GM23248 (cell line): ENCODE measurements around the gene MCFD2.

ENCODE experiments used
- EZH2 ChIP-seq: fragments of 200-600 bp; sonication (generic); IDR thresholded peaks from 2 replicates; pipeline ENCODE4 v1.6.1; 2018; ENCODE audit warnings: antibody characterized with exemption, mild to moderate bottlenecking; ENCODE audit not compliant: insufficient read depth, poor library complexity, severe bottlenecking
- EZH2phosphoT487 ChIP-seq: fragments of 200-600 bp; sonication (generic); IDR thresholded peaks from 2 replicates; pipeline ENCODE4 v1.6.1; 2018; ENCODE audit warnings: antibody characterized with exemption, moderate library complexity, mild to moderate bottlenecking, low read depth; ENCODE audit not compliant: insufficient read depth

GRCh38 chr2:46871976-46872381 is 43.6 kb downstream of the MCFD2 start:
- TF ChIP-seq EZH2 (no peak), EZH2phosphoT487 (no peak)
